Daoy (cell line): ENCODE measurements around the gene ALDH7A1. TPM values are rescaled to one million over a fixed set of nuclear protein-coding genes. Genes with fewer than 3 reads are reported as not detected.
"Not testable (repeated sequence)": the region's sequence is repeated elsewhere in the genome, so short reads cannot be mapped to it uniquely, and the experiment has no call there.

Experiments used
- DNase-seq: peaks from one replicate; pipeline ENCODE4 v3.0.0-alpha.2; 2015; ENCODE audit warnings: low read depth
- total RNA-seq: library from RNA; depleted of rRNA; stranded (reverse); fragments of >200 nt; shearing (Covaris generic); gene quantifications from 2 replicates; pipeline ENCODE4 v1.2.3, GENCODE V29; 2014; rRNA removed

Gene ALDH7A1
- total RNA-seq, result 27.4 and 31.8 TPM in 2 replicates

DNA sequence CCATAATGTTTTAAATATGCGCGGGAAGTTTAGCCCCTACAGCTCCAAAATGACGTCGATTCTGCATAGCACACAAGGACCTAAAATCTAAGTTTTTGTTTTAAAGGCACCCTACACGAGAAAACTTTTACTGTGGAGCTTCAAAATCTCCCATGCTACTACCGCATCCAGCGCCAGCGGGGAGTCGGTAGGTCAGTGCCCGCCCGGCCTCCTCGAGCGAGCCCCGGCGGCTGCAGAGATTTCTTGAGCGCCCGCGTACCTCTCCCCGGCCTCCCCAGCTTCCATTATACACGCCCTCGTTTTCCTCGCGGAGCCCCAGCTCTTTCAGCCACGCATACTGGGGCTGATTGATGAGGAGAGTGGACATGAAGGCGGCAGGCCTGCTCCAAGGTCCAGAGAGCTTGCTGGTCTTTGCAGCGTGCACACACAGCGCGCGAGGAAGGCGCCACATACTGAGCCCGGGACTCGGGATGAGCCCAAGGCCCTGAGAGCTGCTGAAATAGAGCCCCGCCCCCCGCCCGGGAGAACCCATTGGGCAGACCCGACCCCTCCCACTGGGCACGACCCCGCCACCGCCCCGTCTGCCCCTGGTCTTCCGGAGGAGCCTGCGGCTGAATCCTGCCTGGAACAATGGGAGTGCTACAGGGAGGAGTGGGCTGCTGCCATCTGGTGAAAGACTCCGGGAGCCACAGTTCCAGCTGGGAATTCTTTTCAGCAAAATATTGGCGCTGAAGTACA is at the start of gene ALDH7A1:
ALDH7A1 (minus strand) TSS at position 472 of the 738 bp plus-strand sequence; CDS start at position 451, 21 bp downstream.
- DNase-seq, result peak; percentile 96

DNA sequence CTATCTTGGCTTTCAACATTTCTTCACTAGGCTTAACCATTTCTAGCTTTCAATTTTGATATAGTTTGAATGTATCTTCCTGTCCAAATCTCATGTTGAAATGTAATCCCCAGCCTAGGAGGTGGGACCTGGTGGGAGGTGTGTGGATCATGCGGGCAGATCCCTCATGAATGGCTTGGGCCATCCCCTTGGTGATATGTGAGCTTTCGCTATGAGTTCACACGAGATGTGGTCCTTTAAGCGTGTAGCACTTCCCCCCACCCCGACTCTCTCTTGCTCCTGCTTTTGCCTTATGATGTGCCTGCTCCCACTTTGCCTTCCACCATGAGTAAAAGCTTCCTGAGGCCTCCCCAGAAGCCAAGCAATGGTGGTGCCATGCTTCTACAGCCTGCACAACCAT is 46.4 kb upstream of the ALDH7A1 start:
- DNase-seq, result no peak

DNA sequence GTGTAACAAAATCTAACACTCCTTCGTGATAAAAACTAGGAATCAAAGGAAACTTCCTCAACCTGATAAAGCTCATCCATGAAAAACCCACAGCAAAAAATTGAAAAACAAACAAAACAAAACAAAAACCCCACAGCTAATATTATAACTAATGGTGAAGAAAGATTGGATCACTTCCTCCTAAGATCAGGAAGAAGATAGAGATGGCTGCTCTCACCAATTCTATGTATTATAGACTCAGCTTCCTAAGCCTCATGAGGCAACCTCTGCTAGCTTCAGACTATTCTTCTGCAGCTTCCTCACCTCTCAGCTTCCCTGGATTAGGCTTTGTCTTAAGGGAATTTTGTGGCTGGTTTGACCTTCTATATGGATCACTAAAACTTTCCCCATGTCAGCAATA is 45.8 kb upstream of the ALDH7A1 start:
- no peak for DNase-seq

- DNase-seq, result no peak
These were observed 41.9 kb upstream of the ALDH7A1 start for GRCh38 chr5:126636956-126637355.

- DNase-seq, result no peak
These were observed 40.6 kb upstream of the ALDH7A1 start for GRCh38 chr5:126635585-126635984.

- no peak for DNase-seq
These were observed 38.5 kb upstream of the ALDH7A1 start for GRCh38 chr5:126633552-126633951.

GRCh38 chr5:126631920-126632319 is 36.9 kb upstream of the ALDH7A1 start:
- DNase-seq, result no peak

- DNase-seq, result no peak
These were observed 33.1 kb upstream of the ALDH7A1 start for GRCh38 chr5:126628102-126628501.

DNA sequence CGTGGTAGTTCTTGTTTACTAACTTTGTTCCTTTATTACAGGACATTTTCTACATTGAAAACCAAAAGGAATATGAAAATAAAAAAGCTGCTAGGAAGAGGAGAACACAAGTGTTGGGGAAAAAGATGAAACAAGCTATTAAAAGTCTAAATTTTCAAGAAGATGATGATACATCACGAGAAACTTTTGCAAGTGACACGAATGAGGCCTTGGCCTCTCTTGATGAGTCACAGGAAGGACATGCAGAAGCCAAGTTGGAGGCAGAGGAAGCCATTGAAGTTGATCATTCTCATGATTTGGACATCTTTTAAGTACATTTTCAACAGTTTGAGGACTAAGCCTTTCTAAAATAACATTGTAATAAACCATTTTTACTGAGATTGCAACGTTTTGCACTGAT is 29.5 kb upstream of the ALDH7A1 start:
- DNase-seq, result peak; percentile 67

DNA sequence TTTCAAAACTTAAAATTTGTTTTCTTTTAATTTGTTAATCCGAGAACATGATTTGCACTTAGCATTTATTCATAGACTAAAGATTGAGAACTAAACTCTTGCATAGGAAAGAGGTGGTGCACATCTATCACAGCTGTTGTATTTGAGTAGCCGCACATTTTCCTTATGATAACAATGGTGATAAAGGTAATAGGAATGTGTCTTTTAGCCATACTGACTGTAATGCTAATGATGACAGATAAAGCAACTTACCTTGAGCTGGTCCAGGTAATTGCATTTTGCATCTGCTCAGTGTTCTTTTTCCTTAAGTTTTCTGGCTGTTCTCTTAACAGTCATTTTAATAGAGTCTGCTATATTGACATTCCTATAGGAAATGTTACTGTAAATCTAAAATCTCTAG is 24.8 kb upstream of the ALDH7A1 start:
- DNase-seq, result no peak

DNA sequence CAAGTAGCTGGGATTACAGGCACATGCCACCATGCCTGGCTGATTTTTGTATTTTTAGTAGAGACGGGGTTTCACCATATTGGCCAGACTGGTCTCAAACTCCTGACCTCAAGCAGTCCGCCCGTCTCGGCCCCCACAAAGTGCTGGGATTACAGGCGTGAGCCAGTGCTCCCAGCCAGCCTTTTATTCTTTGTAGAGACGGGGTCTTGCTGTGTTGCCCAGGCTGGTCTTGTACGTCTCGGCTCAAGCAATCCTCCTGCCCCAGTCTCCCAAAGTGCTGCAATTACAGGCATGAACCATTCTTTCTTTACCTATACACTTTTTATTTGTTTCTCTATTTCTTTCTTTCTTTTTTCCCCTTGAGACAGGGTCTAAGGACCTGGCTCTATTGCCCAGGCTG is 22.6 kb upstream of the ALDH7A1 start:
- not testable (repeated sequence) for DNase-seq

DNA sequence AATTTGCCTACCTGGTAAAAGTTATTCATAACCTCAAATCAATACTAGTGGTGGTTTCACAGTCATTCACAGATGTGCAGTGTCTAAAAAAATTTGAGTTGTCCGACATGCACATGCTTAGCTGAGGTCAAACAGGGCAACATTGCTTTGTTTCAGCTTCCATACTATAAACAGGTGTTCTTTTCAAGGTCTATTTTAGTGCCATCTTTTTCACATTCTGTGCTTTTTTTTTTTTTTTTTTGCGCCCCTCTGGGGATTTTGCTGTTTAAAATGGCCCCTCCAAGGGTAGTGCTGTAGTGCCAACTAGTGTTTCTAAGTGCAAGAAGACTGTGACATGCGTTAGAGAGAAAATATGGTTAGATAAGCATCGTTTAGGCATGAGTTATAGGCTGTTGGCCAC is 20.3 kb upstream of the ALDH7A1 start:
- DNase-seq, result no peak

DNA sequence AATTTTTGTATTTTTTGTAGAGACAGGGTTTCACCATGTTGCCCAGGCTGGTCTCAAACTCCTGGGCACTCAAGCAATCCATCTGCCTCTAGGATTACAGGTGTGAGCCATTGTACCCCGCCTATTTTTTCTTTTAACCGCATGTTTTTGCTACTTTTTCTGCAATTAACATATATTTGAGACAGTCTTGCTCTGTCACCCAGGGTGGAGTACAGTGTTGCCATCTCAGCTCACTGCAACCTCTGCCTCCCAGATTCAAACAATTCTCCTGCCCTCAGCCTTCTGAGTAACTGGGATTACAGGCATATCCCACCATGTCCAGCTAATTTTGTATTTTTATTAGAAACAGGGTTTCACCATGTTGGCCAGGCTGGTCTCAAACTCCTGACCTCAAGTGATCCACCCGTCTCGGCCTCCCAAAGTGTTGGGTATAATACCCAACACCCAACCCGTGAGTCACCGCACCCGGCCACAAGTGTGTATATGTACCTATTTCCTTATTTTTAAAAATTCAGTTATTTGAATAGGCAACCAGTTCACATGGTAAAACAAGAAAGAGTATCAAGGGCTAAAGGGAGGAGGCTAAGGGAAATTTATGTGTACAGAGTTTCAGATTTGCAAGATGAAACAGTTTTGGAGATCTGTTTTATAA is 19.0 kb upstream of the ALDH7A1 start:
- no peak for DNase-seq

GRCh38 chr5:126610616-126611015 is 15.6 kb upstream of the ALDH7A1 start:
- no peak for DNase-seq

DNA sequence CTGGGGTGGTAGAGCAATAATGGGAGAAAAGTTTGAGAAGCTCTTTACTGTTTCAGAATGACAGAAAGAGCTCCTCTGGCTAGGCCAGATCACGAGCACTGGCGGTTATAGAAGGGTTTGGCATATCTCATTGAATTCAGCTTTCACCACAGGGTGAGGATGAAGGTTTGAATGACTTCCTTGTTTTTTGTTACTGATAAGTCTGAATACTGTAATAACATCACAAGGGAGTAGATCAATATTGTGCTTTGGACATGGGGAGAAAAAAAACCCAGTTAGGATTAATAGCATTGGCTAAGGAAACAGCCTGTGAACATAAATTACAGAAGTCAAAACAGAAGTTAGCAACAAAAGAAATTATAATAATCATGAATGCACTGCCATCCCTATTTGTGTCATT is 15.1 kb upstream of the ALDH7A1 start:
- no peak for DNase-seq

- no peak for DNase-seq
These were observed 10.5 kb upstream of the ALDH7A1 start for GRCh38 chr5:126605525-126605924.

- DNase-seq, result no peak
These were observed 8.5 kb upstream of the ALDH7A1 start for GRCh38 chr5:126603402-126603991.

DNA sequence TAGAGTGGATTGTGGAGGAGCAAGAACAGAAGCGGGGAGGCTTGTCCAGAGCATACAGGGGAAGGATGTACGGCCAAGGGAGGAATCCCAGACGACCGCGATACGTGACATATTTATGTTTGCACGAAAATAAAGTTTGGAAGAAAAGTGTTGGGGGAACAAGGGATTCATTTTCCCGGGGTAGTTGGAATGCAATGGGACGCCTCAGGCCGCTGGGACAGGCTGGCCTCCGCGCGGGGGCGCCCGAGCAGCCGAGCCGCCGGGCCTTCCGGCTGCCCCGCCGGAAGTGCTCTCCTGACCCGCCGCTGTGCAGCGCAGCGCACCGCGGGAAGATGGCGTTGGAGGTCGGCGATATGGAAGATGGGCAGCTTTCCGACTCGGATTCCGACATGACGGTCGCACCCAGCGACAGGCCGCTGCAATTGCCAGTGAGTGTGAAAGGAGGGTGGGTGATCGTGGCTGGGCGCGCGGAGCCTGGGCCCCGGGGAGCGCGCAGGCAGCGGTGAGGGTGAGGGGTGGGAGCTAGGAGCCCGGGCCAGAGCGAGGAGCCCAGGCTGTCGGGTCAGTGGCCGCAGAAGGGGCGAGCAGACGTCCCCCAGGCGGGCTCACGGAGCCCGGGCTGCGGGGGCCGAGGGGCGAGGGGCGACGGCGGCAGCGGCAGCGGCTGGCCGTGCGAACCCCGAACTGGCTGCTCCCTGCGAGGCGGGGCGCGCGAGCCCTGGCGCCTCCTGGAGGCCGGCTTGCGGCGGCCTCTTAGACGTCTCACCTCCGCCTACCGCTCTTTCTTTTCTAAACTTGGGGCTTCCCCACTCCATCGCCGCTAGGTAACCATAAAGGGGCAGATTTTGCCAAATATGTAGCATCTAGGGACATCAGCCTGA is 5.9 kb upstream of the ALDH7A1 start, which contains the start of gene PHAX:
PHAX (plus strand) TSS at position 317 of the 881 bp plus-strand sequence; CDS start at position 333, 16 bp downstream.
- peak; percentile 91 for DNase-seq

DNA sequence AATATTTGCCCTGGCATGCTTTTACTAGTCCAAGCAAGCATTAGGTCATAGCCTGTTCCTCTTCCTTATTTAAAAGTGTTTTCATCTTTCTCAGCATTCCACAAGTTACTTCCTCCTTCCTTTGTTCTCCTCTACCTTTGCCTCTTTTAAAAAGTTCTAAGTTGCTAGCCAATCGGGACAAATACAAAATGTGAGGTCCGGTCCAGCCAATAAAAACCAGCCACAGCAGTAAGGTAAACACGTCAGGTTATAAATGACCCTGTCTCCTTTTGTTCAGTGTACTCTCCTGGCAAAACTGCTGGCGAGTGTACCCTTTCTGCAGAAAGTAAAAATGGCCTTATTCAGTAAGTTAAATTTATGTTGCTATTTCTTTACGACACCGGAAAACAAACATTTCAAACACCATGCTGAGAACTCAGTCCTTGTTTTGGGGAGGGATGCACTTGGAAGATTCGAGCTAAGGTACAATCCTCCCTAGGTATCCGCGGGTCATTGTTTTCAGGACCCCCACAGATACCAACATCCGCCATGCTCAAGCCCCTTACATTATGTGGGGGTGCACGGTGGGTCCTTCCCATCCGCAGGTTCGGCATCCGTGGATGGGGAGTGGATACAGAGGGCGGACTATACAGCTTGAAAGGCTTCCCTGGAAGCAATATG is 5.1 kb upstream of the ALDH7A1 start:
- not testable (repeated sequence) for DNase-seq

GRCh38 chr5:126599499-126599898 is 4.5 kb upstream of the ALDH7A1 start:
- no peak for DNase-seq

DNA sequence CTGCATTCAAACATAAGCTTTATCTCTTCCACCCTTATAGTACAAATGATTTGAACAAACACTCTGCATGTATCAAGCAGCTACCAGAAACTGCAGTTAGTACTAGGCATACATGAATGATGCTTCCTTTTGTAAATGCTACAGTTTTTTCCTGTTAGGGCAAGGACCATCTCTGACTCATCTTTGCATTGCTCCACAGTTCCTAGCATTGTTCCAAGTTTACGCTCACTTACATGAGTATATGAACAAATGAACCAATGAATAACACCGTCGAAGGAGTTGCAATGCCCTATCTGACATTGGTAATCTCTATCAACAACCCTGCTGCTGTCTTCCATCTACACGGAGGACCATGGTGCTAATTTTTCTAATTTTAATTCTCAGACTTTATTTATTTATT is 2.1 kb upstream of the ALDH7A1 start:
- DNase-seq, result no peak
